Peyer's patch (tissue), 4 donors: ENCODE measurements around the gene PDGFB.

Experiments used
- CTCF ChIP-seq, 6 experiments: fragments of 450-650 bp in 4 of 6; fragments of 200-600 bp in 2 of 6; sonication (generic) in 1 of 6; IDR thresholded peaks; one replicate each; pipeline ENCODE4 v1.5.1; 2017 to 2019; ENCODE audit warnings: antibody characterized with exemption in 6 of 6, mild to moderate bottlenecking in 3 of 6, moderate library complexity in 1 of 6
- POLR2A ChIP-seq, 2 donors: fragments of 450-650 bp; IDR thresholded peaks; one replicate each; pipeline ENCODE4 v1.5.1; 2017; ENCODE audit warnings: antibody characterized with exemption in 2 of 2, mild to moderate bottlenecking in 2 of 2, moderate library complexity in 2 of 2

- TF ChIP-seq CTCF (IDR thresholded peaks at IDR 0.05) (no peak), POLR2A (IDR thresholded peaks at IDR 0.05) (no peak)
Observed at GRCh38 chr22:39251762-39252460, 7.1 kb upstream of the PDGFB start.
